Activated naive CD4-positive, alpha-beta T cell (primary cell): ENCODE data around the gene TP53AIP1.
"Not testable (repeated sequence)": the region's sequence is repeated elsewhere in the genome, so short reads cannot be mapped to it uniquely, and the experiment has no call there.

Experiments used
- DNase-seq, 4 experiments: peaks; one replicate each; lab custom pipeline; 2025; lab: John Stamatoyannopoulos, UW

TP53AIP1 gene

GRCh38 chr11:128926000-128926399, 16.7 kb downstream of the TP53AIP1 start:
- DNase-seq: no peak

DNA sequence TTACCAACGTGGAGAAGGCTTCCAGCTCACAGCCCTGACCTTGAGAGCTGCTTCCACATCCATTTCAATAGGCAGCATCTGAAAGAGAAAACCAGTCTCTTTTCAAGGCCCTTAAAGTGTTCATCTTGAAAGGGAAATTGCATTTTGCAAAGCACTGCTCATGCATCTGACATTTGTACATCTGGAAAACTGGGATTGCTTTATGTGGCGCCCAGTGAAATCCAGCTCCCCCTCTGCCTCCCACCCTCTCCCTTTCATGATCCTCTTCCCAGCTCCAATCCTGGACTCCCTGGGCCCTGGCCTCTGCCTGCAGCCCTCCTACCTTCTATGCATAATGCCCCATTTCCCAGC, 17.4 kb downstream of the TP53AIP1 start:
- DNase-seq: no peak

GRCh38 chr11:128924510-128925249, 18.0 kb downstream of the TP53AIP1 start:
- DNase-seq: no peak

- DNase-seq: no peak
Observed at GRCh38 chr11:128924104-128924503, 18.6 kb downstream of the TP53AIP1 start.

GRCh38 chr11:128921793-128922192, 20.9 kb downstream of the TP53AIP1 start:
- DNase-seq: no peak

GRCh38 chr11:128920666-128921065, 22.0 kb downstream of the TP53AIP1 start:
- DNase-seq: no peak

DNA sequence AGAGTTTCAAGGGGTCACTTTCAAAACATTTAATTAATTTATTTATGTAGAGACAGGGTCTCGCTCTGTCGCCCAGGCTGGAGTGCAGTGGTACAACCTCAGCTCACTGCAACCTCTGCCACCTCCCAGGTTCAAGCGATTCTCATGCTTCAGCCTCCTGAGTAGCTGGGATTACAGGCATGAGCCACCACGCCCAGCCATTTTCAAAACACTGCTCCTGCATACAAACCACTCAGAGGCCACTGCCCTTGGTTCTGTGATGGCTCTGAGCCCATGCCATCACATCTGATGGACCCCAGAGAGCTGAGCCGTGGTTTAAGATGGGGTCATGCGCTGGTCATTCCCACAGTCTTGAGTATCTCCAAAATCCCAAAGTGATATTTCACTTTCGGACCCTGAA, 23.0 kb downstream of the TP53AIP1 start:
- DNase-seq: not testable (repeated sequence)

GRCh38 chr11:128919216-128919615, 23.5 kb downstream of the TP53AIP1 start:
- no peak for DNase-seq

DNA sequence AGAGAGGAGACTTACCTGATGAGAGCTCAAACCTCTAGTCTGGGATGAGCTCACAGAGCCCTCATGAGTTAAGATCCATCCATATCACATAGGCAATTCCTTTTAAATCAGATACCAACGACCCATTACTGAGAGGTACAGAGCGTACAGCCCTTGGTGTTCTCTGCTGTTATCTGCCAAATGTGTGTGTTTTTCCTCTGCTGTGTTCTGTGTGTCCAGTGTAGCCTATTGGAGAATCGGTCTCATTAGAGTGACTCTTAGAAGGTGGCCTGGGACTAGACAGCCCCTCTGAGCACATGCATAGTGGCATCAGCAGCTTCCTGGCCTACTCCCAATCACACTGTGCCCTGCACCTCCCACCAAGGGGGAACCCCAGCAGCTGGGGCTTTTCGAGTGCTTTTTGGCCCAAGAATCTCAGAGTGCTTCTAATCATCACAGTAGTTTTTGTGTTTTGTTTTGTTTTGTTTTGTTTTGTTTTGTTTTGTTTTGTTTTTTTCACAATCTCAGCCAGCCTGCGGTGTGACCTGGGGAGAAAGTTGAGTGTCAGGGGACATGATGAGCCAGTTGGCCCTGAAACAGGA, 25.4 kb downstream of the TP53AIP1 start:
- no peak for DNase-seq

GRCh38 chr11:128916681-128917080, 26.0 kb downstream of the TP53AIP1 start:
- no peak for DNase-seq

- DNase-seq: no peak
Observed at GRCh38 chr11:128916037-128916572, 26.6 kb downstream of the TP53AIP1 start.

- no peak for DNase-seq
Observed at GRCh38 chr11:128915149-128915521, 27.5 kb downstream of the TP53AIP1 start.

- DNase-seq: no peak
Observed at GRCh38 chr11:128914216-128915148, 28.2 kb downstream of the TP53AIP1 start.

- no peak for DNase-seq
Observed at GRCh38 chr11:128913806-128914205, 28.9 kb downstream of the TP53AIP1 start.

DNA sequence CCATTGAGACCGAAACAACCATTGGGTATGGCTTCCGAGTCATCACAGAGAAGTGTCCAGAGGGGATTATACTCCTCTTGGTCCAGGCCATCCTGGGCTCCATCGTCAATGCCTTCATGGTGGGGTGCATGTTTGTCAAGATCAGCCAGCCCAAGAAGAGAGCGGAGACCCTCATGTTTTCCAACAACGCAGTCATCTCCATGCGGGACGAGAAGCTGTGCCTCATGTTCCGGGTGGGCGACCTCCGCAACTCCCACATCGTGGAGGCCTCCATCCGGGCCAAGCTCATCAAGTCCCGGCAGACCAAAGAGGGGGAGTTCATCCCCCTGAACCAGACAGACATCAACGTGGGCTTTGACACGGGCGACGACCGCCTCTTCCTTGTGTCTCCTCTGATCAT, 31.0 kb downstream of the TP53AIP1 start:
- DNase-seq: no peak

DNA sequence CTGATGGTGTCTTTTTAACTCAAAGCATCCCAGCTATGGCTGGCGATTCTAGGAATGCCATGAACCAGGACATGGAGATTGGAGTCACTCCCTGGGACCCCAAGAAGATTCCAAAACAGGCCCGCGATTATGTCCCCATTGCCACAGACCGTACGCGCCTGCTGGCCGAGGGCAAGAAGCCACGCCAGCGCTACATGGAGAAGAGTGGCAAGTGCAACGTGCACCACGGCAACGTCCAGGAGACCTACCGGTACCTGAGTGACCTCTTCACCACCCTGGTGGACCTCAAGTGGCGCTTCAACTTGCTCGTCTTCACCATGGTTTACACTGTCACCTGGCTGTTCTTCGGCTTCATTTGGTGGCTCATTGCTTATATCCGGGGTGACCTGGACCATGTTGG, 31.4 kb downstream of the TP53AIP1 start:
- DNase-seq: no peak

DNA sequence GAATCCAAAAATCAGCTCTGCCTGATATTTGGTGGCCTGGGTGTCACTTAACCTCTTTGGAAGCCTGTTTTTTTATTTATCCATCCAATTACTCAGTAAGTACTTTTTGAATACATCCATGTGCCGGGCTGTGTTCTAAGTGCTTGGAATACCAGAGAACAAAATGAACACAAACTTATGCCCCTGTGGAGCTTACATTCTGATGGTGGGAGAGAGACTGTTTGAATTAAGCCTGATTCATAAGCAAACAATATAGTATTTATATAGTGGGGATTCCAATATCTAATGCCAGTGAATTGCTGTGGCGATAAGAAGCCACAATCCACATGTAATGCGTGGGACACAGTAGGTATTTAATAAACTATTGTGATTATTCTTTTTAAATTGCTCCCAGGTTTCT, 32.1 kb downstream of the TP53AIP1 start:
- no peak for DNase-seq

- DNase-seq: no peak
Observed at GRCh38 chr11:128909438-128910125, 33.1 kb downstream of the TP53AIP1 start.

DNA sequence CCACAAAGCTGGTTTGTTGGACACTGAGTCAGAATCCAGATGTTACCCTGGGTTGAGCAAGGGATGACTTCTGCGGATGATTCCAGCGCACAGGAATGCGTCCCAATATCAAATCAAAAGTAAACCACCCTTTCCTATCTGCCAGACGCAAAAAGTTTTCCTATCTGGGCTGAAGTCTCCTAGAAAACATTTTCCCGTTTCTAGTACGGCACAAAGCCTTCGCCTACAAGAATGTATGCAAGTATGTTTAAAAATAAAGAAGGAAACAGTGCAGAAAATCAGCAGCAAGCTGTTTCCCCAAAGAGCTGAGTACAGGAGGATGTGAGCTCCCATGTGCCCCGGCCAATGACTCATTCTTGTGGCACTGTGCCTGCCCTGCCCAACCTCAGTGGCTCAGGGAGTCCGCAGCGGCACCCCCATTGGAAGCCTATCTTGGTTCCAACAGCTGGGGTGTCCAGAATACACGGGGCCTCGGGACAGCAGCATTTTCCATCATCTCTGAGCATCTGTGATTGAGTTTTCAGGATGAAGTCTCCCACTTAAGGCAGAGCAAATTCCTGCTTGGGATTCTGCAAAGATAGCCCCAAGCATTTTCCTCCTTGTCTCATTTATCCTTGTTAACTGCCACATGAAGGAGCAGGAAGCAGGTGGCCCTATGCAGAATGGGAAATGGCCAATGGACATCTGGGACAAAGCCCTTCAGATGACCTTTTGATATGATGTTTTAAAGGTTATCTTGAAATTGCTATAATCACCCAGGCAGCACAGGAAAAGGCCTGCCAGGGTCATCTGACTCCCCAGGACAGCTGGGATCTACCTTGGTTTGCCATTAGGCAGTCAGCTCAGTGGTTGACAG, 34.1 kb downstream of the TP53AIP1 start:
- no peak for DNase-seq

GRCh38 chr11:128907585-128907984, 35.1 kb downstream of the TP53AIP1 start:
- no peak for DNase-seq
